IMR-90 (cell line): ENCODE results near the gene MYH1. TPM values are rescaled to one million over a fixed set of nuclear protein-coding genes. Genes with fewer than 3 reads are reported as not detected.

Experiments
- ATAC-seq: fragments of 200-7000 bp; cut with Tn5 transposase; 2 replicates; pipeline ENCODE4 v1.9.1; 2020; ENCODE audit warnings: low read depth, mild to moderate bottlenecking, moderate library complexity
- BruUV-seq: library from RNA; stranded (reverse); fragments of 400-500 nt; replicated peaks from 2 replicates; lab custom pipeline; 2021; lab: Mats Ljungman, UMichigan
- CTCF ChIA-PET: fragments of 300-600 bp; formaldehyde crosslinking; extraction: SDS; loops from one replicate; lab custom pipeline; 2021; ENCODE audit warnings: antibody characterized with exemption; lab: Yijun Ruan, JAX
- POLR2A ChIA-PET: fragments of 300-600 bp; sonication (Branson Sonifier 250); formaldehyde crosslinking; loops from one replicate; lab custom pipeline; 2022; ENCODE audit warnings: antibody characterized with exemption; ENCODE audit not compliant: unreplicated experiment; lab: Charles Lee
- DNase-seq: peaks from one replicate; pipeline ENCODE4 v3.0.0; 2013
- H2AFZ ChIP-seq: replicated peaks from 2 replicates; pipeline ENCODE3; 2013; ENCODE audit warnings: low read length, mild to moderate bottlenecking; ENCODE audit not compliant: poor library complexity
- H2AK5ac ChIP-seq: 2 replicates; pipeline ENCODE4 v1.6.1; 2013; ENCODE audit warnings: low read depth, low read length, inconsistent platforms
- H2AK9ac ChIP-seq: replicated peaks from 2 replicates; pipeline ENCODE3; 2013; ENCODE audit warnings: mild to moderate bottlenecking, low read depth, low read length, moderate library complexity; ENCODE audit not compliant: poor library complexity
- H2BK120ac ChIP-seq: 2 replicates; pipeline ENCODE4 v1.6.1; 2013; ENCODE audit warnings: low read depth, low read length, inconsistent platforms
- H2BK15ac ChIP-seq: 3 replicates; pipeline ENCODE4 v1.6.1; 2013; ENCODE audit warnings: low read depth, low read length, inconsistent platforms
- H2BK20ac ChIP-seq: 2 replicates; pipeline ENCODE4 v1.6.1; 2013; ENCODE audit warnings: low read depth, mild to moderate bottlenecking, inconsistent platforms, low read length, moderate library complexity
- H2BK5ac ChIP-seq: 2 replicates; pipeline ENCODE4 v1.6.1; 2013; ENCODE audit warnings: mild to moderate bottlenecking, low read depth, low read length, inconsistent platforms; ENCODE audit not compliant: poor library complexity, severe bottlenecking
- H3K14ac ChIP-seq: replicated peaks from 2 replicates; pipeline ENCODE4 v1.6.1; 2013; ENCODE audit warnings: low read depth, low read length, inconsistent platforms
- H3K18ac ChIP-seq: 2 replicates; pipeline ENCODE4 v1.6.1; 2013; ENCODE audit warnings: low read depth, low read length, control low read depth
- H3K23ac ChIP-seq: 2 replicates; pipeline ENCODE4 v1.6.1; 2013; ENCODE audit warnings: low read depth, low read length, inconsistent platforms
- H3K27ac ChIP-seq: 2 replicates; pipeline ENCODE4 v1.5.1; 2013; ENCODE audit warnings: mild to moderate bottlenecking, control low read depth, low read length; ENCODE audit not compliant: insufficient read depth
- H3K27me3 ChIP-seq: 2 replicates; pipeline ENCODE4 v1.6.1; 2013; ENCODE audit warnings: low read length; ENCODE audit not compliant: control insufficient read depth, insufficient read depth
- H3K36me3 ChIP-seq: 2 replicates; pipeline ENCODE4 v1.6.1; 2013; ENCODE audit warnings: low read length, mixed read lengths; ENCODE audit not compliant: control insufficient read depth, insufficient read depth
- H3K4ac ChIP-seq: 2 replicates; pipeline ENCODE4 v1.6.1; 2013; ENCODE audit warnings: low read depth, low read length, inconsistent platforms
- H3K4me1 ChIP-seq: 2 replicates; pipeline ENCODE4 v1.6.1; 2013; ENCODE audit warnings: low read length, mixed read lengths; ENCODE audit not compliant: control insufficient read depth, insufficient read depth
- H3K4me2 ChIP-seq: 2 replicates; pipeline ENCODE4 v1.6.1; 2013; ENCODE audit warnings: low read depth, mild to moderate bottlenecking, control low read depth, low read length, moderate library complexity
- H3K4me3 ChIP-seq: 2 replicates; pipeline ENCODE4 v1.5.1; 2013; ENCODE audit warnings: low read depth, mild to moderate bottlenecking, control low read depth, low read length, moderate library complexity; ENCODE audit not compliant: insufficient read depth
- H3K56ac ChIP-seq: 2 replicates; pipeline ENCODE4 v1.6.1; 2013; ENCODE audit warnings: low read length, inconsistent platforms; ENCODE audit not compliant: insufficient read depth; ENCODE audit errors: extremely low read depth
- H3K79me1 ChIP-seq, 2 experiments: 2 replicates each; pipeline ENCODE4 v1.6.1; 2013; ENCODE audit warnings: low read length in 2 of 2, inconsistent platforms in 1 of 2, low read depth in 1 of 2
- H3K9ac ChIP-seq: 2 replicates; pipeline ENCODE4 v1.6.1; 2013; ENCODE audit warnings: low read depth, low read length, control low read depth
- H3K9me1 ChIP-seq: 2 replicates; pipeline ENCODE4 v1.6.1; 2013; ENCODE audit warnings: low read length, inconsistent platforms; ENCODE audit not compliant: insufficient read depth
- H3K9me3 ChIP-seq: 2 replicates; pipeline ENCODE4 v1.6.1; 2013; ENCODE audit warnings: low read length; ENCODE audit not compliant: control insufficient read depth, insufficient read depth
- H4K20me1 ChIP-seq: 2 replicates; pipeline ENCODE4 v1.6.1; 2013; ENCODE audit warnings: low read length, inconsistent platforms; ENCODE audit not compliant: insufficient read depth
- H4K5ac ChIP-seq: 2 replicates; pipeline ENCODE4 v1.6.1; 2013; ENCODE audit warnings: mild to moderate bottlenecking, low read depth, low read length, control low read depth
- H4K8ac ChIP-seq, 2 experiments: 2 replicates each; pipeline ENCODE4 v1.6.1; 2013; ENCODE audit warnings: low read depth in 2 of 2, low read length in 2 of 2, control low read depth in 1 of 2, inconsistent platforms in 1 of 2
- H4K91ac ChIP-seq: 2 replicates; pipeline ENCODE4 v1.6.1; 2013; ENCODE audit warnings: low read depth, low read length, inconsistent platforms; ENCODE audit not compliant: insufficient read depth
- RAD21 ChIP-seq: IDR thresholded peaks from 2 replicates; pipeline ENCODE4 v1.6.1; 2012; ENCODE audit warnings: low read length, improper control_type of control experiment
- WGBS, 2 experiments: methylation state at CpG; one replicate each; pipeline versions ENCODE4 v1.1.5 to v1.1.7; 2013; ENCODE audit warnings: missing lambda C conversion rate in 2 of 2; ENCODE audit not compliant: insufficient read length in 1 of 2; ENCODE audit errors: extremely low coverage in 2 of 2; 5-methylcytosine and 5-hydroxymethylcytosine counted together
- dilution Hi-C: fragments of 300-500 bp; cut with HindIII; formaldehyde crosslinking; loops from one replicate; pipeline ENCODE4 v1.14.3; 2018; ENCODE audit warnings: low sequenced_read_pairs; ENCODE audit not compliant: unreplicated experiment
- in situ Hi-C: fragments of 300-500 bp; cut with MboI; formaldehyde crosslinking; loops from 3 replicates; pipeline ENCODE4 v1.14.3; 2019; ENCODE audit warnings: low sequenced_read_pairs, inconsistent platforms, mixed read lengths
- intact Hi-C: fragments of 100-400 bp; cut with micrococcal nuclease; formaldehyde crosslinking; loops from 2 replicates; pipeline ENCODE4 v1.10.0; 2022
- polyA plus RNA-seq, 3 experiments: library from polyadenylated mRNA; depleted of rRNA; stranded (reverse); fragments of >200 nt; gene quantifications; 2 replicates each; pipeline ENCODE4 v1.2.3, GENCODE V29; 2012; ENCODE audit warnings: low replicate concordance in 1 of 3
- total RNA-seq: library from RNA; depleted of rRNA; stranded (reverse); fragments of >200 nt; gene quantifications from 2 replicates; pipeline ENCODE4 v1.2.3, GENCODE V29; 2012

The MYH1 gene
- total and polyA plus RNA-seq, 2 of the 4 experiments (the other 2 are of a cell fraction), result not detected

GRCh38 chr17:10463402-10463801 lies 54.9 kb downstream of the MYH1 start:
- intact Hi-C loops (no loop called here), in situ Hi-C loops (no loop called here)
- no peak overlapping the region for H2BK20ac ChIP-seq

More at GRCh38 chr17:10463402-10463801, 54.9 kb downstream of the MYH1 start:
- Histone ChIP-seq H2AFZ (no peak overlapping the region), H4K91ac (no peak overlapping the region), H3K18ac (no peak overlapping the region), H3K9ac (no peak overlapping the region), H2AK9ac (no peak overlapping the region), H2BK120ac (no peak overlapping the region), H4K8ac (no peak overlapping the region), H3K27me3 (no peaks in the 10 kb centered on the region), H3K79me1 (no peaks in the 10 kb centered on the region), H3K9me1 (no peaks in the 10 kb centered on the region), H3K9me3 (no peaks in the 10 kb centered on the region), H3K56ac (no peak overlapping the region), H4K5ac (no peak overlapping the region), H3K4me2 (no peak overlapping the region), H3K4me3 (no peak overlapping the region), H3K4me1 (no peaks in the 10 kb centered on the region), H2AK5ac (no peak overlapping the region), H3K4ac (no peak overlapping the region), H2BK5ac (no peak overlapping the region), H3K14ac (no peak overlapping the region), H3K27ac (no peak overlapping the region), H3K36me3 (no peaks in the 10 kb centered on the region), H3K23ac (no peak overlapping the region), H2BK15ac (no peak overlapping the region), H4K20me1 (no peaks in the 10 kb centered on the region)
- no CpG with 5 or more reads among the region's 4 CpGs for WGBS, 2 experiments
- BruUV-seq, result no TSS peak
- DNase-seq, result no peak
- dilution Hi-C loops, result no loop called here
- TF ChIP-seq RAD21, result no peak
- ChIA-PET POLR2A (no interaction called here), CTCF (no interaction called here)
- no peak for ATAC-seq
